ENCODE data around the gene CX3CL1.

The CX3CL1 gene

GRCh38 chr16:57434003-57434402 lies 61.7 kb downstream of the CX3CL1 start:
- no peak for DNase-seq (ENCODE audit: low read depth)
- no peak for TF ChIP-seq CTCF (IDR thresholded peaks at IDR 0.05; ENCODE audit: insufficient read depth, low read depth, low read length, missing control alignments)
- no peak overlapping the region for H3K4me3 ChIP-seq (ENCODE audit: low read depth, low read length)
